ENCODE results near the gene PLTP. TPM values are rescaled to one million over a fixed set of nuclear protein-coding genes. Genes with fewer than 3 reads are reported as not detected.

PLTP gene
- total RNA-seq, 1 donor from 2014 or later, result 19.0 TPM

Other genes with a start within 250 kb of the PLTP start
- not detected for gene WFDC11, start 241.9 kb downstream of the PLTP start, total RNA-seq
- not detected for gene WFDC13, start 210.1 kb downstream of the PLTP start, total RNA-seq
- gene WFDC10B, start 207.1 kb downstream of the PLTP start, total RNA-seq, result not detected
- not detected for gene SPINT4, start 189.8 kb downstream of the PLTP start, total RNA-seq
- gene WFDC3, start 120.3 kb downstream of the PLTP start, total RNA-seq, result not detected
- 9.2 TPM for gene DNTTIP1, start 120.2 kb downstream of the PLTP start, total RNA-seq
- 6.9 TPM for gene UBE2C, start 99.5 kb downstream of the PLTP start, total RNA-seq
- 1.2 TPM for gene TNNC2, start 84.8 kb downstream of the PLTP start, total RNA-seq
- 22.8 TPM for gene SNX21, start 78.4 kb downstream of the PLTP start, total RNA-seq
- 21.5 TPM for gene ACOT8, start 54.8 kb downstream of the PLTP start, total RNA-seq
- 13.9 TPM for gene ZSWIM3, start 54.5 kb downstream of the PLTP start, total RNA-seq
- gene ZSWIM1, start 30.9 kb downstream of the PLTP start, total RNA-seq, result 5.5 TPM
- gene SPATA25, start 24.5 kb downstream of the PLTP start, total RNA-seq, result 1.7 TPM
- 2.8 TPM for gene NEURL2, start 20.9 kb downstream of the PLTP start, total RNA-seq
- 15.8 TPM for gene CTSA, start 20.8 kb downstream of the PLTP start, total RNA-seq
- gene PCIF1, start 22.5 kb upstream of the PLTP start, total RNA-seq, result 14.5 TPM
- 13.9 TPM for gene ZNF335, start 60.0 kb upstream of the PLTP start, total RNA-seq
- gene MMP9, start 96.8 kb upstream of the PLTP start, total RNA-seq, result not detected
- gene SLC12A5, start 117.1 kb upstream of the PLTP start, total RNA-seq, result 19.2 TPM
- gene NCOA5, start 177.8 kb upstream of the PLTP start, total RNA-seq, result 20.4 TPM
- 0.62 TPM for gene CD40, start 206.2 kb upstream of the PLTP start, total RNA-seq